TTC549 (cell line): ENCODE data around the gene PKN3.

Experiments used
- FAIRE-seq: peaks from 2 replicates; lab custom pipeline; 2012; peaks lifted over from hg19 to GRCh38; lab: Jason Lieb, UNC

PKN3 gene

GRCh38 chr9:128718047-128718446 lies 15.7 kb downstream of the PKN3 start:
- FAIRE-seq, result no peak

DNA sequence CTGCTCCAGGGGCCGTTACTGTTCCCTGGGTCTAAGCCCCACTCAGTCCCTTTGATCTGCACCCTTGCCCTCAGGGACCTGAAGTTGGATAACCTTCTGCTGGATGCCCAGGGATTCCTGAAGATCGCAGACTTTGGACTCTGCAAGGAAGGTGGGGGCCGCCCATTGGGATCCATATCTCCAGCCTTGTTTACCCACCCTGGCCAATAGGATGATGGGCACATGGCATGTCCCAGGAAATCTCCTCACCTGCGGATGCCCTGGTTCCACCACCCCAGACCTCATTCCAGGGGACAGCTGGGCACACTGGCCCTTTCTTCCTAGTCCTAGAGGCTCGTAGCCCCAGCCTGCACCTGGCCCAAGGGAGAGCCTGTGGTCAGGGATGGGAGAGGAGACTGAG lies 16.2 kb downstream of the PKN3 start:
- no peak for FAIRE-seq

DNA sequence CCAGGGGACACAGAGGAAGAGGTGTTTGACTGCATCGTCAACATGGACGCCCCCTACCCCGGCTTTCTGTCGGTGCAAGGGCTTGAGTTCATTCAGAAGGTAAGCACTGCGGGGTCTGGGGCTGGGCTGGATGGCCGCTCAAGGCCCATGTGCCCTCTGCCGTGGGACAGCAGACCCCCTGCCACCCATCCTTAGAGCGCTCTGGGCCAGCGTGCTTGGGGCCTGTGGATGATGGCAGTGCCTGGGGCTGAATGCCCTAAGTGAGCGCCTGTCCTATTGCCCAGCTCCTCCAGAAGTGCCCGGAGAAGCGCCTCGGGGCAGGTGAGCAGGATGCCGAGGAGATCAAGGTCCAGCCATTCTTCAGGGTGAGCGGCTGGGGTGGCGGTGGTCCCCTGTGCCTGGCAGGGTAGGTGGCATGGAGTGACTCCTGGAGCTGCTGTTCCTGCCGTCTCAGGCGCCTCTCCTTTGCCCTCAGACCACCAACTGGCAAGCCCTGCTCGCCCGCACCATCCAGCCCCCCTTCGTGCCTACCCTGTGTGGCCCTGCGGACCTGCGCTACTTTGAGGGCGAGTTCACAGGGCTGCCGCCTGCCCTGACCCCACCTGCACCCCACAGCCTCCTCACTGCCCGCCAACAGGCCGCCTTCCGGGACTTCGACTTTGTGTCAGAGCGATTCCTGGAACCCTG lies 17.8 kb downstream of the PKN3 start:
- FAIRE-seq, result no peak

- no peak for FAIRE-seq
These were observed 18.7 kb downstream of the PKN3 start for GRCh38 chr9:128720841-128721486.

DNA sequence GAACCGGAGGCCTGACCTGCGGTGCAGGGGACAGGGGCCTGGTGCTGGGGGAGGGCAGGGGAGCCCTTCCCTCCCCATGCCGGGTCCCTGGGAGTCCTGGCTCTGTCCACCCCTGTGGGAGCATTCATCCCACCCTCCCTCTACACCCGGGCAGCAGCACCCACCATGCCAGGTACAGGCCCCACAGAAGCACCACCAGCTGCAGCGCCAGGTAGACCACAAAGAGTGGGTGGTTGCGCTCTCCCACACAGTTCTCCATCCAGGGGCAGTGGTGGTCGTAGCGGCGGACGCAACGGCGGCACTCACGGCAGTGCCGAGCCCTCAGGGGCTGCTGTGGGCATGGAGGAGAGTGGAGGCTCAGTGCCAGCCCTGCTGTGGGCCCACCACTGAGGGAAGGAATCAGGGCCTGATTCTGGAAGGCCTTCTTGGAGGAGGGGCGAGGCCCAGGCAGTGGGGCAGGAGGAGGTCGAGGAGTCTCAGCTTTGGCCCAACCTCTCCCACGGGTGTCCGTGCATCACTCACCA lies 19.2 kb downstream of the PKN3 start:
- FAIRE-seq, result no peak

- no peak for FAIRE-seq
These were observed 20.4 kb downstream of the PKN3 start for GRCh38 chr9:128722380-128723351.

- FAIRE-seq, result no peak
These were observed 21.1 kb downstream of the PKN3 start for GRCh38 chr9:128723352-128723865.

GRCh38 chr9:128723866-128724743 lies 21.8 kb downstream of the PKN3 start, which contains the start of gene ZDHHC12:
Gene ZDHHC12 (minus strand): TSS chr9:128724127. CDS start chr9:128724093, 34 bp downstream.
- peak; percentile 39 for FAIRE-seq

- FAIRE-seq, result no peak
These were observed 22.5 kb downstream of the PKN3 start for GRCh38 chr9:128724744-128725211.

GRCh38 chr9:128727640-128728248 lies 25.4 kb downstream of the PKN3 start:
- no peak for FAIRE-seq

DNA sequence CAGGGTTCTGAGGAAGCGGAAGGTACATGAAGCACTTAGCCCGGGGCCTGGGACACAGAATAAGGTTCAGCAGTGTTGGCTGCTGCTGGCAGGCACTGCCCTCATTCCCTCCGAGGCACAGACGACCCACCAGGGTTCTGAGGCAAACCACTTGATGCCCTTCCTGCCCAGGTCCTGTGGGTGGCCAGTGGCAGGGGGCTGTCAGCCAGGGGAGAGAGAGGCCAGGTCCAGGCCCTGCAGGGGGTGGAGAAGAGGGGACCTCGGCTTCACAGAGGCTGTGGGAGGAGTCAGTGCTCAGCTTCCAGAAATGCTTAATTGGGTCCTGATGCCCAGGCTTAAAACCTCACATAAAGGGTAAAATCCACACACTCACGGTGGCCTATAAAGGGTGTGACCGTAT lies 26.0 kb downstream of the PKN3 start:
- FAIRE-seq, result no peak

DNA sequence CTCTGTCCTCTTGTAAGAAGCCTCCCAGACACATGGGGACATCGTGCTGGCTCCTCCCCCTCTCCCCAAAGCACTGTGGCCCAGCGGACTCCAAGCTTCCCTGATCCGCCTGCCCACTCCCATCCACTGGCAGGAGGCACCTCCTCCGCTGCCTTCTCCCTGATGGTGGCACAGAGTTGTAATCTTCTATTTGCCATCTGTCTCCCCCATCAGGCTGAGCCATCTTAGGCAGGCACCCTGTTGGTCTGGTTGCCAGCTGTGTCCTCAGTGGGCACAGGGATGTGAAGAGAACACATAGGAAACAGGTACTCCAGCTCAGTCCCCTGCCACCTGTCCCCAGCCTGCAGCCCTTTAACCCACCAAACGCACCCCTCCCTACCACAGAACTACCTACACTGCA lies 27.0 kb downstream of the PKN3 start:
- no peak for FAIRE-seq

DNA sequence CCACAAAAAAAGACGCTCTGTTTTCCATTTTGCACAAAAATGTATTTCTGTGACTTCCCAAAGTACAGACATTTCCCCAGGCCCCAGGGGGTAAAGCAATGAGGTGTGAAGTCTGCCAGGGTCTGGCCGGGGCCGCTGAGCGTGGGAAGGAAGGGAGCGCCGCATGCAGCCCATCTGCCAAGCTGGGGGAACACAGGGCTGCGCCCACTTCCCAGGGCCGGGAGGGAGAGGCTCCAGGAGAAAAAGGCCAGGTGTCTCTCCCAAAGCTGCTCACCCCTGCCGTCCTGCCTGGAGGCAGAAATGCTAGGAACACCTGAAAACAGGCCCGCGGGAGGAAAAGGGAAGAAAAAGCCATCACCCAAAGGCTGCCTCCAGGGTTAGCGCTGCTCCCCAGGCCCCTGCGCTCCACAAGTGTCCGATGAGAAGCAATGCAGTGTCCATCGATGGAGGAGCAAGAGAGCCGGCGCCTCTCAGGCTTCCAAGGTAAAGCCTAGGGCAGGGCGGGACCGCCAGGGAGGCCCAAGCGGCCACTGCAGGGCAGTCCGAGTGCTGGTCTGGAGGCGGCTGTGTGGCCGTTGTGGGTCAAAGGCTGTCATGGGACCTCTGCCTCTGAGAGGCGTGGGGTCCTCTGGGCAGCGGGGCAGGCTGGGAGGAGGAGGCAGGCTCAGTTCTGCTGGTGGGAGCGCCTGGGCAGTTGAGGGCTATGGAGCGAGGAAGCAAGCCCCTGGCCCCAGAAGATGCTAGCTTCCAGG lies 27.6 kb downstream of the PKN3 start:
- no peak for FAIRE-seq

GRCh38 chr9:128731093-128731492 lies 28.8 kb downstream of the PKN3 start:
- FAIRE-seq, result no peak

- FAIRE-seq, result no peak
These were observed 29.4 kb downstream of the PKN3 start for GRCh38 chr9:128731691-128732090.

GRCh38 chr9:128732576-128732975 lies 30.3 kb downstream of the PKN3 start:
- FAIRE-seq, result no peak

- peak; percentile 89 for FAIRE-seq
These were observed 31.0 kb downstream of the PKN3 start for GRCh38 chr9:128733256-128733655.

- no peak for FAIRE-seq
These were observed 33.1 kb downstream of the PKN3 start for GRCh38 chr9:128735373-128735772.

GRCh38 chr9:128742401-128742800 lies 40.1 kb downstream of the PKN3 start:
- no peak for FAIRE-seq

DNA sequence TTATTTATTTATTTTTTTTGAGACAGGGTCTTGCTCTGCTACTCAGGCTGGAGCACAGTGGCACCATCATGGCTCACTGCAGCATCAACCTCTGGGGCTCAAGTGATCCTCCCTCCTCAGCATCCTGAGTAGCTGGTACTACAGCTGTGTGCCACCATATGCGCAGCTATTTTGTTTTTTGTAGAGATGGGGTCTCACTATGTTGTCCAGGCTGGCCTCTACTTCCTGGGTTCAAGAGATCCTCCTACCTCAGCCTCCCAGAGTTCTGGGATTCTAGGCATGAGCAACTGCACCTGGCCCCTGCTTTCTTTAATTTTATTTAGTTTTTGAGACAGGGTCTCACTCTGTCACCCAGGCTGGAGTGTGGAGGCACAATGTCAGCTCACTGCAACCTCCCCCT lies 41.1 kb downstream of the PKN3 start:
- FAIRE-seq, result no peak
